Right lung (tissue), 5 donors: Measurements from ENCODE around the gene TBPL1. TPM values are rescaled to one million over a fixed set of nuclear protein-coding genes. Genes with fewer than 3 reads are reported as not detected.
"Not testable (repeated sequence)": the region's sequence is repeated elsewhere in the genome, so short reads cannot be mapped to it uniquely, and the experiment has no call there.

Source experiments
- DNase-seq, 2 donors: peaks; one replicate each; pipeline ENCODE4 v3.0.0-alpha.2; 2013
- polyA plus RNA-seq, 5 donors: library from polyadenylated mRNA; unstranded; fragments of 120-200 nt; gene quantifications; one replicate each; pipeline versions ENCODE4 v1.2.1 to v1.2.3, GENCODE V29; 2013; ENCODE audit warnings: inconsistent platforms in 1 of 5, low replicate concordance in 1 of 5; ENCODE audit not compliant: insufficient read length in 5 of 5, insufficient read depth in 1 of 5

The TBPL1 gene
- polyA plus RNA-seq, 5 donors = 50.8 to 71.0 (median 56.6) TPM

GRCh38 chr6:133971861-133972260 lies 18.8 kb downstream of the TBPL1 start:
- no peak for DNase-seq

- DNase-seq = no peak
These were observed 19.4 kb downstream of the TBPL1 start for GRCh38 chr6:133972388-133972787.

- DNase-seq = peak; percentile 31 to 47
These were observed 20.3 kb downstream of the TBPL1 start for GRCh38 chr6:133973109-133973971.

- no peak for DNase-seq
These were observed 25.2 kb downstream of the TBPL1 start for GRCh38 chr6:133977983-133978895.

GRCh38 chr6:133978896-133979240 lies 25.8 kb downstream of the TBPL1 start:
- no peak for DNase-seq

GRCh38 chr6:133979269-133979963 lies 26.4 kb downstream of the TBPL1 start:
- DNase-seq = not testable (repeated sequence)

GRCh38 chr6:133980168-133980567 lies 27.1 kb downstream of the TBPL1 start:
- DNase-seq = no peak

- no peak for DNase-seq
These were observed 30.3 kb downstream of the TBPL1 start for GRCh38 chr6:133983099-133983939.

GRCh38 chr6:133985970-133986369 lies 32.9 kb downstream of the TBPL1 start:
- DNase-seq = no peak

- no peak for DNase-seq
These were observed 33.9 kb downstream of the TBPL1 start for GRCh38 chr6:133986942-133987341.

GRCh38 chr6:133989525-133989924 lies 36.5 kb downstream of the TBPL1 start:
- DNase-seq = no peak

GRCh38 chr6:133990321-133990720 lies 37.3 kb downstream of the TBPL1 start:
- DNase-seq = no peak

- DNase-seq = no peak
These were observed 38.1 kb downstream of the TBPL1 start for GRCh38 chr6:133991096-133991593.

GRCh38 chr6:133992992-133993680 lies 40.1 kb downstream of the TBPL1 start:
- DNase-seq = no peak

GRCh38 chr6:133995296-133995695 lies 42.3 kb downstream of the TBPL1 start:
- no peak for DNase-seq

- no peak for DNase-seq
These were observed 42.7 kb downstream of the TBPL1 start for GRCh38 chr6:133995758-133996157.

- no peak for DNase-seq
These were observed 44.2 kb downstream of the TBPL1 start for GRCh38 chr6:133997267-133997666.

GRCh38 chr6:133999305-133999704 lies 46.3 kb downstream of the TBPL1 start:
- DNase-seq = no peak

GRCh38 chr6:134000443-134000842 lies 47.4 kb downstream of the TBPL1 start:
- no peak for DNase-seq

GRCh38 chr6:134002821-134003220 lies 49.8 kb downstream of the TBPL1 start:
- DNase-seq = no peak
